Stimulated activated CD8-positive, alpha-beta memory T cell treated with anti-CD3 and anti-CD28 coated beads, Interleukin-4, amount 100 ng/mL, for 1 hour (primary cell): ENCODE results near the gene BCCIP.

Source experiments
- DNase-seq, 2 donors: peaks; one replicate each; pipeline ENCODE4 v3.0.0-alpha.2; 2020; ENCODE audit warnings: low read depth in 2 of 2, low spot score in 1 of 2

Gene BCCIP

DNA sequence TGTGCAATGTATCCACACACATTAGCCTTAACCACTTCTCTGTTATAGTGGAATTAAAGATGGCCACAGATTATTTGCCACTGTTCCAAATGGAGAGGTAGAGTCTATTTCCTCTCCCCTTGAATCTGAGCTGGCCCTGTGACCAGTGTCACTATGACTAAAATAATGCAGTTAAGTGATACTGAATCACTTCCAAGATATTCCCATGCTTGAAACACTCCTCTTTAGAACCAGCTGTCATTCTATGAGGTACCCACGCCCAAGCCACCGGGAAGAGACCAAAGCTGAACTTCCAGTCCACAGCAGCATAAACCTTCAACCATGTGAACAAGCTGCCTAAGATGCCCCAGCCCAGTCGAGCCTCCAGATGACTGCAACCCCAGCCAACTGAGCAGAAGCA, 59.9 kb downstream of the BCCIP start:
- DNase-seq: no peak
